Activated T-helper 2 cell treated with anti-CD3 and anti-CD28 coated beads, Interferon-gamma antibody, Interleukin-2, Interleukin-4, amounts not matched to agents 10 μg/mL and 5 μg/mL and 100 μg/mL, durations not matched to agents 14 hours and 24 hours and 36 hours (primary cell): Measurements from ENCODE around the gene PRKCE. TPM values are rescaled to one million over a fixed set of nuclear protein-coding genes. Genes with fewer than 3 reads are reported as not detected.
"Not testable (repeated sequence)": the region's sequence is repeated elsewhere in the genome, so short reads cannot be mapped to it uniquely, and the experiment has no call there.

Source experiments
- DNase-seq: peaks from one replicate; pipeline ENCODE4 v3.0.0; 2021; ENCODE audit warnings: low spot score
- H3K27ac Mint-ChIP-seq: one replicate; pipeline ENCODE4 v1.8.0; 2021; ENCODE audit warnings: mixed read lengths
- H3K27me3 Mint-ChIP-seq: one replicate; pipeline ENCODE4 v1.8.0; 2021; ENCODE audit warnings: low read depth, mixed read lengths
- H3K36me3 Mint-ChIP-seq: one replicate; pipeline ENCODE4 v1.8.0; 2021; ENCODE audit warnings: low read depth, mixed read lengths
- H3K4me1 Mint-ChIP-seq: one replicate; pipeline ENCODE4 v1.8.0; 2021; ENCODE audit warnings: low read depth, mixed read lengths
- H3K4me3 Mint-ChIP-seq: one replicate; pipeline ENCODE4 v1.8.0; 2021; ENCODE audit warnings: low read depth, mild to moderate bottlenecking, moderate library complexity, mixed read lengths
- H3K9me3 Mint-ChIP-seq: one replicate; pipeline ENCODE4 v1.8.0; 2021; ENCODE audit warnings: mixed read lengths
- intact Hi-C: fragments of 100-400 bp; cut with micrococcal nuclease; formaldehyde crosslinking; loops from one replicate; pipeline ENCODE4 v1.15.1; 2023
- total RNA-seq: library from RNA; stranded (reverse); gene quantifications from 2 replicates; pipeline ENCODE4 v1.2.3, GENCODE V29; 2022

Gene PRKCE
- total RNA-seq, 1 donor from 2014 or later, result 21.5 TPM

- intact Hi-C loops, result no loop called here
- Mint-ChIP-seq H3K9me3 (no peaks in the 10 kb centered on the region), H3K27ac (no peak overlapping the region), H3K27me3 (no peaks in the 10 kb centered on the region), H3K4me1 (no peaks in the 10 kb centered on the region), H3K4me3 (no peak overlapping the region), H3K36me3 (no peaks in the 10 kb centered on the region)
- DNase-seq, result no peak
Measured at GRCh38 chr2:45680351-45680967, 29.0 kb downstream of the PRKCE start.

GRCh38 chr2:45681675-45682074, 30.2 kb downstream of the PRKCE start:
- Mint-ChIP-seq H3K9me3 (no peaks in the 10 kb centered on the region), H3K27me3 (no peaks in the 10 kb centered on the region), H3K4me1 (no peaks in the 10 kb centered on the region), H3K27ac (no peak overlapping the region), H3K36me3 (no peaks in the 10 kb centered on the region), H3K4me3 (no peak overlapping the region)
- intact Hi-C loops, result no loop called here
- DNase-seq, result no peak

GRCh38 chr2:45683292-45683691, 31.8 kb downstream of the PRKCE start:
- intact Hi-C loops, result no loop called here

GRCh38 chr2:45684756-45685155, 33.3 kb downstream of the PRKCE start:
- no peaks in the 10 kb centered on the region for H3K27me3 Mint-ChIP-seq
- no peak for DNase-seq
- no peaks in the 10 kb centered on the region for H3K4me1 Mint-ChIP-seq
- H3K27ac Mint-ChIP-seq, result no peak overlapping the region
- no peak overlapping the region for H3K4me3 Mint-ChIP-seq
- H3K36me3 Mint-ChIP-seq, result no peaks in the 10 kb centered on the region
- intact Hi-C loops, result no loop called here
- H3K9me3 Mint-ChIP-seq, result no peaks in the 10 kb centered on the region

More at GRCh38 chr2:45683292-45683691, 31.8 kb downstream of the PRKCE start:
- no peaks in the 10 kb centered on the region for H3K9me3 Mint-ChIP-seq
- no peaks in the 10 kb centered on the region for H3K36me3 Mint-ChIP-seq
- no peak overlapping the region for H3K27ac Mint-ChIP-seq
- H3K4me3 Mint-ChIP-seq, result no peak overlapping the region
- no peaks in the 10 kb centered on the region for H3K4me1 Mint-ChIP-seq
- DNase-seq, result no peak
- H3K27me3 Mint-ChIP-seq, result no peaks in the 10 kb centered on the region

GRCh38 chr2:45685260-45685659, 33.8 kb downstream of the PRKCE start:
- DNase-seq, result no peak
- Mint-ChIP-seq H3K4me3 (no peak overlapping the region), H3K27me3 (no peaks in the 10 kb centered on the region), H3K4me1 (no peaks in the 10 kb centered on the region), H3K9me3 (no peaks in the 10 kb centered on the region), H3K27ac (no peak overlapping the region), H3K36me3 (no peaks in the 10 kb centered on the region)
- intact Hi-C loops, result no loop called here

GRCh38 chr2:45687964-45688363, 36.5 kb downstream of the PRKCE start:
- H3K4me3 Mint-ChIP-seq, result no peak overlapping the region
- no peaks in the 10 kb centered on the region for H3K9me3 Mint-ChIP-seq
- no peak overlapping the region for H3K27ac Mint-ChIP-seq
- H3K4me1 Mint-ChIP-seq, result no peaks in the 10 kb centered on the region
- H3K27me3 Mint-ChIP-seq, result no peaks in the 10 kb centered on the region
- intact Hi-C loops, result no loop called here
- H3K36me3 Mint-ChIP-seq, result no peaks in the 10 kb centered on the region
- DNase-seq, result no peak

GRCh38 chr2:45688479-45689298, 37.2 kb downstream of the PRKCE start:
- no peak for DNase-seq
- Mint-ChIP-seq H3K4me3 (no peak overlapping the region), H3K9me3 (no peaks in the 10 kb centered on the region), H3K36me3 (no peaks in the 10 kb centered on the region), H3K27me3 (no peaks in the 10 kb centered on the region), H3K4me1 (no peaks in the 10 kb centered on the region), H3K27ac (no peak overlapping the region)
- intact Hi-C loops, result no loop called here

- no peaks in the 10 kb centered on the region for H3K27me3 Mint-ChIP-seq
- DNase-seq, result no peak
- intact Hi-C loops, result no loop called here
- no peak overlapping the region for H3K4me3 Mint-ChIP-seq
- H3K4me1 Mint-ChIP-seq, result no peaks in the 10 kb centered on the region
- H3K27ac Mint-ChIP-seq, result no peak overlapping the region
- no peaks in the 10 kb centered on the region for H3K36me3 Mint-ChIP-seq
- H3K9me3 Mint-ChIP-seq, result no peaks in the 10 kb centered on the region
Measured at GRCh38 chr2:45690231-45690630, 38.8 kb downstream of the PRKCE start.

GRCh38 chr2:45691171-45691999, 39.9 kb downstream of the PRKCE start:
- H3K36me3 Mint-ChIP-seq, result no peaks in the 10 kb centered on the region
- no peak for DNase-seq
- H3K4me3 Mint-ChIP-seq, result no peak overlapping the region
- intact Hi-C loops, result no loop called here
- peaks cover 1% of the 10 kb centered on the region for H3K4me1 Mint-ChIP-seq
- no peaks in the 10 kb centered on the region for H3K27me3 Mint-ChIP-seq
- no peaks in the 10 kb centered on the region for H3K9me3 Mint-ChIP-seq
- no peak overlapping the region for H3K27ac Mint-ChIP-seq

GRCh38 chr2:45692566-45692965, 41.1 kb downstream of the PRKCE start:
- no peaks in the 10 kb centered on the region for H3K9me3 Mint-ChIP-seq
- no peaks in the 10 kb centered on the region for H3K36me3 Mint-ChIP-seq
- no peak overlapping the region for H3K27ac Mint-ChIP-seq
- H3K27me3 Mint-ChIP-seq, result no peaks in the 10 kb centered on the region
- no peak overlapping the region for H3K4me3 Mint-ChIP-seq
- no peak for DNase-seq
- H3K4me1 Mint-ChIP-seq, result peaks cover 1% of the 10 kb centered on the region
- intact Hi-C loops, result no loop called here

GRCh38 chr2:45695480-45696007, 44.1 kb downstream of the PRKCE start:
- H3K4me1 Mint-ChIP-seq, result peaks cover 10% of the 10 kb centered on the region
- H3K36me3 Mint-ChIP-seq, DNase-seq, H3K27me3 Mint-ChIP-seq, H3K4me3 Mint-ChIP-seq, H3K9me3 Mint-ChIP-seq, intact Hi-C loops, H3K27ac Mint-ChIP-seq: not testable (repeated sequence)

- no peak for DNase-seq
- intact Hi-C loops, result no loop called here
- H3K4me1 Mint-ChIP-seq, result peaks cover 10% of the 10 kb centered on the region
Measured at GRCh38 chr2:45696708-45697107, 45.2 kb downstream of the PRKCE start.

More at GRCh38 chr2:45696708-45697107, 45.2 kb downstream of the PRKCE start:
- Mint-ChIP-seq H3K36me3 (no peaks in the 10 kb centered on the region), H3K27ac (no peak overlapping the region), H3K4me3 (no peak overlapping the region), H3K27me3 (no peaks in the 10 kb centered on the region), H3K9me3 (no peaks in the 10 kb centered on the region)
